HCT116 (cell line): ENCODE results near the gene CCDC134. TPM values are rescaled to one million over a fixed set of nuclear protein-coding genes. Genes with fewer than 3 reads are reported as not detected.

ENCODE experiments used
- ATAC-seq: fragments of 200-7000 bp; cut with Tn5 transposase; 2 replicates; pipeline ENCODE4 v1.9.1; 2020; ENCODE audit warnings: mild to moderate bottlenecking, moderate library complexity
- BruUV-seq: library from RNA; stranded (reverse); fragments of 400-500 nt; replicated peaks from 2 replicates; lab custom pipeline; 2021; lab: Mats Ljungman, UMichigan
- CTCF ChIA-PET: fragments of 300-600 bp; sonication (Branson Sonifier 250); formaldehyde crosslinking; loops from one replicate; lab custom pipeline; 2021; ENCODE audit warnings: antibody characterized with exemption; lab: Charles Lee
- POLR2A ChIA-PET: fragments of 300-600, 350-600 bp; sonication (Branson Sonifier 250); formaldehyde crosslinking; loops from one replicate; lab custom pipeline; 2021; ENCODE audit warnings: antibody characterized with exemption; lab: Charles Lee
- RAD21 ChIA-PET, 2 experiments: fragments of 300-600 bp; sonication (Branson Sonifier 250); formaldehyde crosslinking; loops; one replicate each; lab custom pipeline; 2023; ENCODE audit warnings: low total read pairs in 2 of 2; ENCODE audit not compliant: uncharacterized antibody in 2 of 2, unreplicated experiment in 2 of 2, low non-redundant PET in 1 of 2; lab: Charles Lee
- DNase-seq: peaks from one replicate; pipeline ENCODE4 v3.0.0-alpha.2; 2010; ENCODE audit warnings: low read depth, low spot score
- H2AFZ ChIP-seq: fragments of 200-600 bp; shearing (Covaris generic), sonication (generic); 2 replicates; pipeline ENCODE4 v1.6.1; 2017; ENCODE audit warnings: low read depth, mixed run types, mixed read lengths, antibody characterized with exemption, low read length; ENCODE audit not compliant: poor library complexity, severe bottlenecking
- H3K27ac ChIP-seq: 2 replicates; pipeline ENCODE4 v1.5.1; 2012; ENCODE audit warnings: low read depth, low read length
- H3K27me3 ChIP-seq: fragments of 200-600 bp; sonication (generic); 2 replicates; pipeline ENCODE4 v1.6.1; 2016; ENCODE audit warnings: mixed run types, low read length, mixed read lengths; ENCODE audit not compliant: insufficient read depth
- H3K36me3 ChIP-seq, 2 experiments: fragments of 200-500 bp in 1 of 2; fragments of 200-600 bp in 1 of 2; sonication (Bioruptor generic) in 1 of 2; sonication (generic) in 1 of 2; 2 replicates each; pipeline versions ENCODE4 v1.5.1 to v1.6.1; 2014 to 2016; ENCODE audit warnings: low read length in 2 of 2, inconsistent platforms in 1 of 2, mixed read lengths in 1 of 2, mixed run types in 1 of 2; ENCODE audit not compliant: insufficient read depth in 2 of 2, control insufficient read depth in 1 of 2
- H3K4me1 ChIP-seq, 2 experiments: fragments of 200-600 bp in 1 of 2; sonication (generic) in 1 of 2; 2 replicates each; pipeline versions ENCODE4 v1.5.1 to v1.6.1; 2012 to 2017; ENCODE audit warnings: low read length in 2 of 2, inconsistent platforms in 1 of 2, mild to moderate bottlenecking in 1 of 2, mixed read lengths in 1 of 2, mixed run types in 1 of 2, moderate library complexity in 1 of 2; ENCODE audit not compliant: insufficient read depth in 2 of 2, control insufficient read depth in 1 of 2
- H3K4me2 ChIP-seq: fragments of 200-600 bp; sonication (generic); 2 replicates; pipeline ENCODE4 v1.6.1; 2017; ENCODE audit warnings: mixed run types, low read length, mixed read lengths
- H3K4me3 ChIP-seq, 2 experiments: fragments of 200-600 bp in 1 of 2; sonication (generic) in 1 of 2; replicated peaks in 1 of 2; 2 replicates each; pipeline ENCODE4 v1.5.1; 2011 to 2016; ENCODE audit warnings: low read length in 2 of 2, control low read depth in 1 of 2, low read depth in 1 of 2, mild to moderate bottlenecking in 1 of 2, mixed read lengths in 1 of 2, mixed run types in 1 of 2
- H3K79me2 ChIP-seq: fragments of 200-600 bp; sonication (generic); 2 replicates; pipeline ENCODE4 v1.6.1; 2017; ENCODE audit warnings: mild to moderate bottlenecking, mixed run types, low read length, moderate library complexity, mixed read lengths; ENCODE audit not compliant: insufficient read depth
- H3K9ac ChIP-seq: fragments of 200-600 bp; sonication (generic); 2 replicates; pipeline ENCODE4 v1.6.1; 2016; ENCODE audit warnings: low read length, mixed read lengths
- H3K9me2 ChIP-seq: fragments of 200-600 bp; sonication (generic), shearing (Covaris generic); 2 replicates; pipeline ENCODE4 v1.6.1; 2017; ENCODE audit warnings: mixed run types, mild to moderate bottlenecking, moderate library complexity; ENCODE audit not compliant: insufficient read depth
- H3K9me3 ChIP-seq, 2 experiments: fragments of 200-500 bp in 1 of 2; fragments of 200-600 bp in 1 of 2; sonication (Bioruptor generic) in 1 of 2; sonication (generic) in 1 of 2; 2 replicates each; pipeline ENCODE4 v1.6.1; 2014 to 2017; ENCODE audit warnings: low read length in 2 of 2, mixed read lengths in 2 of 2, inconsistent platforms in 1 of 2, low read depth in 1 of 2, mild to moderate bottlenecking in 1 of 2, mixed run types in 1 of 2, moderate library complexity in 1 of 2; ENCODE audit not compliant: control insufficient read depth in 1 of 2, insufficient read depth in 1 of 2
- H4K20me1 ChIP-seq: fragments of 200-600 bp; sonication (generic), shearing (Covaris generic); 2 replicates; pipeline ENCODE4 v1.6.1; 2017; ENCODE audit warnings: mixed run types, mild to moderate bottlenecking, moderate library complexity; ENCODE audit not compliant: insufficient read depth
- CEBPB ChIP-seq: IDR thresholded peaks from 2 replicates; pipeline ENCODE4 v1.6.1; 2012; ENCODE audit warnings: low read depth
- CTCF ChIP-seq, 3 experiments: fragments of 200-600 bp in 1 of 3; sonication (generic) in 1 of 3; IDR thresholded peaks in 2 of 3; conservative IDR thresholded peaks in 1 of 3; 2 replicates each; pipeline ENCODE4 v1.5.1; 2012 to 2017; ENCODE audit warnings: low read depth in 2 of 3, low read length in 2 of 3, antibody characterized with exemption in 1 of 3, borderline replicate concordance in 1 of 3, control low read depth in 1 of 3, mild to moderate bottlenecking in 1 of 3, mixed read lengths in 1 of 3, mixed run types in 1 of 3, moderate library complexity in 1 of 3; ENCODE audit not compliant: insufficient read depth in 1 of 3
- EGR1 ChIP-seq: IDR thresholded peaks from 2 replicates; pipeline ENCODE4 v1.6.1; 2012; ENCODE audit warnings: low read depth
- FOSL1 ChIP-seq: IDR thresholded peaks from 2 replicates; pipeline ENCODE4 v1.6.1; 2012; ENCODE audit warnings: low read depth
- MAX ChIP-seq: IDR thresholded peaks from 2 replicates; pipeline ENCODE4 v1.6.1; 2012
- POLR2A ChIP-seq: IDR thresholded peaks from 2 replicates; pipeline ENCODE4 v1.7.0; 2011; ENCODE audit warnings: borderline replicate concordance; ENCODE audit not compliant: insufficient read depth, insufficient read length; ENCODE audit errors: extremely low read depth
- RAD21 ChIP-seq: IDR thresholded peaks from 2 replicates; pipeline ENCODE4 v1.6.1; 2012; ENCODE audit warnings: low read depth, mild to moderate bottlenecking
- REST ChIP-seq: IDR thresholded peaks from 2 replicates; pipeline ENCODE4 v1.6.1; 2012; ENCODE audit warnings: low read depth
- SIN3A ChIP-seq: IDR thresholded peaks from 2 replicates; pipeline ENCODE4 v1.6.1; 2012; ENCODE audit warnings: low read depth
- SP1 ChIP-seq: IDR thresholded peaks from 2 replicates; pipeline ENCODE4 v1.6.1; 2012; ENCODE audit warnings: low read depth
- TCF7L2 ChIP-seq: IDR thresholded peaks from 2 replicates; pipeline ENCODE4 v1.7.0; 2011; ENCODE audit warnings: borderline replicate concordance, inconsistent platforms; ENCODE audit not compliant: insufficient read depth, insufficient read length; ENCODE audit errors: extremely low read depth
- YY1 ChIP-seq: IDR thresholded peaks from 2 replicates; pipeline ENCODE4 v1.6.1; 2011; ENCODE audit warnings: low read length, low read depth, moderate library complexity, mild to moderate bottlenecking; ENCODE audit not compliant: insufficient replicate concordance; ENCODE audit errors: extremely low read depth
- ZFX ChIP-seq: fragments of 450-650 bp; IDR thresholded peaks from 2 replicates; pipeline ENCODE4 v1.6.1; 2017
- ZNF274 ChIP-seq: fragments of 200-500 bp; sonication (Bioruptor generic); IDR thresholded peaks from 2 replicates; pipeline ENCODE4 v1.6.1; 2014; ENCODE audit warnings: mild to moderate bottlenecking, low read depth, low read length, inconsistent platforms
- intact Hi-C: fragments of 100-400 bp; cut with micrococcal nuclease; formaldehyde crosslinking; loops from 2 replicates; pipeline ENCODE4 v1.10.0; 2022
- total RNA-seq: library from RNA; stranded (reverse); gene quantifications from one replicate; pipeline ENCODE4 v1.2.1, GENCODE V29; 2021; ENCODE audit not compliant: unreplicated experiment
- TF ChIP-seq, protein P1 (sequence below): IDR thresholded peaks from 2 replicates; pipeline ENCODE4 v1.6.1; 2011; ENCODE audit warnings: mild to moderate bottlenecking, low read length, moderate library complexity; ENCODE audit not compliant: insufficient replicate concordance; ENCODE audit errors: extremely low read depth
- TF ChIP-seq, protein P2 (sequence below): IDR thresholded peaks from 2 replicates; pipeline ENCODE4 v1.6.1; 2012

CCDC134 gene
- total RNA-seq, 1 experiment from 2014 or later, result 15.8 TPM

DNA sequence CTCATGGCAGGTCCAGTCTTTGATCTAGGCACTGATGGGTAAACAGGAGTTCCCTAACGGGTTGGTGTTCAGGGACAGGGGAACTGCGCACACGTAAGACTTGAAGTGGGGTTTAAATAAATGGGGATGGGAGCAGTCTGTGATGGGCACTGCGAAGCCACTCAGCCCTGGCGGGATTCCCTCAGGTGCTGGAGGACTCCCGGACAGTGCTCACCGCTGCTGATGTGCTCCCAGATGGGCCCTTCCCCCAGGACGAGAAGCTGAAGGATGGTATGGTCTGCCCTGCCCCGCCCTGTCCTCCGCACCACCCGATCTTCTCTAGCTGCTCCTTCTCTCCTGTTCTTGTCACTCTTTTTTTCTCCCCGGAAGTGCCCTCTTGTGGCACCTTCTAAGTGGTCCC lies 9.5 kb downstream of the CCDC134 start:
- Histone ChIP-seq H3K36me3 (peaks cover 0 to 10% of the 10 kb centered on the region in 2 experiments; a peak in 2 of 4 replicates), H3K4me2 (no peak overlapping the region), H3K4me3 (no peak overlapping the region), H3K27ac (no peak overlapping the region), H4K20me1 (no peaks in the 10 kb centered on the region; the same call in 1 of the 2 replicates), H3K9ac (no peak overlapping the region), H3K79me2 (peaks cover 19% of the 10 kb centered on the region; the same call in 1 of the 2 replicates), H3K4me1 (no peaks in the 10 kb centered on the region), H2AFZ (no peak overlapping the region), H3K9me2 (no peaks in the 10 kb centered on the region)
- no peak for DNase-seq
- no TSS peak for BruUV-seq
- no peak for ATAC-seq
- intact Hi-C loops, result no loop called here
- ChIA-PET RAD21 (no interaction called here), CTCF (interaction anchor here (0.7 kb wide), 1 partner anchor 113 kb away, joined by 3 read pairs; no protein-coding TSS in a partner anchor)
- TF ChIP-seq RAD21, result no peak
- TF ChIP-seq TCF7L2, result no peak
- no peak for TF ChIP-seq ZNF274
- no peak for TF ChIP-seq MAX
- TF ChIP-seq EGR1, result no peak
- TF ChIP-seq CTCF (IDR thresholded peaks at IDR 0.05 in 2 of 3, conservative IDR thresholded peaks at IDR 0.05 in 1 of 3; ENCODE audit: borderline replicate concordance in 1 of 3, insufficient read depth in 1 of 3, low read depth in 2 of 3, low read length in 2 of 3), result no peak
- no peak for TF ChIP-seq CEBPB
- TF ChIP-seq, protein P1, sequence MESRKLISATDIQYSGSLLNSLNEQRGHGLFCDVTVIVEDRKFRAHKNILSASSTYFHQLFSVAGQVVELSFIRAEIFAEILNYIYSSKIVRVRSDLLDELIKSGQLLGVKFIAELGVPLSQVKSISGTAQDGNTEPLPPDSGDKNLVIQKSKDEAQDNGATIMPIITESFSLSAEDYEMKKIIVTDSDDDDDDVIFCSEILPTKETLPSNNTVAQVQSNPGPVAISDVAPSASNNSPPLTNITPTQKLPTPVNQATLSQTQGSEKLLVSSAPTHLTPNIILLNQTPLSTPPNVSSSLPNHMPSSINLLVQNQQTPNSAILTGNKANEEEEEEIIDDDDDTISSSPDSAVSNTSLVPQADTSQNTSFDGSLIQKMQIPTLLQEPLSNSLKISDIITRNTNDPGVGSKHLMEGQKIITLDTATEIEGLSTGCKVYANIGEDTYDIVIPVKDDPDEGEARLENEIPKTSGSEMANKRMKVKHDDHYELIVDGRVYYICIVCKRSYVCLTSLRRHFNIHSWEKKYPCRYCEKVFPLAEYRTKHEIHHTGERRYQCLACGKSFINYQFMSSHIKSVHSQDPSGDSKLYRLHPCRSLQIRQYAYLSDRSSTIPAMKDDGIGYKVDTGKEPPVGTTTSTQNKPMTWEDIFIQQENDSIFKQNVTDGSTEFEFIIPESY, result no peak
- TF ChIP-seq REST, result no peak
- TF ChIP-seq SIN3A, result no peak
- TF ChIP-seq ZFX, result no peak
- no peak for TF ChIP-seq SP1
- no peak for TF ChIP-seq POLR2A
- TF ChIP-seq FOSL1, result no peak
- TF ChIP-seq, protein P2, sequence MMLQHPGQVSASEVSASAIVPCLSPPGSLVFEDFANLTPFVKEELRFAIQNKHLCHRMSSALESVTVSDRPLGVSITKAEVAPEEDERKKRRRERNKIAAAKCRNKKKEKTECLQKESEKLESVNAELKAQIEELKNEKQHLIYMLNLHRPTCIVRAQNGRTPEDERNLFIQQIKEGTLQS, result no peak
- TF ChIP-seq YY1, result no peak
- TF ChIP-seq, all 23 proteins: peak for 0
- Histone ChIP-seq H3K9me3 (no peaks in the 10 kb centered on the region), H3K27me3 (no peaks in the 10 kb centered on the region)
- POLR2A ChIA-PET, result interaction anchor here (1.5 kb wide), 1 partner anchor 9 kb away, joined by 5 read pairs; the partner anchor contains the start of gene CCDC134
